Retina (tissue), 1 donor: Measurements from ENCODE around the gene ATG12.

Experiments used
- DNase-seq: peaks from one replicate; pipeline ENCODE4 v3.0.0-alpha.2; 2016

Gene ATG12

DNA sequence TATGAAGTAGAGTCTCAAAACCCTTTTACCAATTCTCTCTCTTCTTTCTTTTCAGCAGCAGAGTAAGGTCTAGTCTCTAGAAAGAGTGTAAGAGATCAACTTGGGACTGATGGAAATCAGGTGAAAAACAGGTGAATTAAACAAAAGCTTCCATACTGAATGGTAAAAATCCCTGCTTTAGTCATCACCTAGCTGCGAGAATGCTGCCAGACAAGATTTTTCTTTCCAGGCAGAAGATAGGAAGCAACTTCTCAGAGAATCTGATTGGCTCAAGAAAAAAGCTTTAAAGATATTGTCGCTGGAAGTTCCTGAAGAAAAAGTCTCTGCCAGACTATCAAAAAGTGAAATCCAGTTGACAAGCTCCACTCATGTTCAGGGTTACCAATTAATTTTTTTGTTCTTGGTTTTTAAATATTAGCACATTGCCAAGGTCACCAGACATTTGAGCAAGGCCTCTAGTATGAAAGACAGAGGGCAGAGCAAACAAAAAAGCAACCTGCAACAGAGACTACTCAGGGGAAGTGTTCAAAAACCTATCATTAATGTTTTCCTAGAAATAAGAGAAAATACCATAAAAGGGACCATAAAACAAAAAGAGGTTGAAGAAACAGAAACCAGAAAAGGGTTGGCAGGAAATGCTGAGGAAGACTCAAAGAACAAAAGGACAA, 34.2 kb downstream of the ATG12 start:
- DNase-seq = no peak

- DNase-seq = no peak
Measured at GRCh38 chr5:115801984-115802383, 39.4 kb downstream of the ATG12 start.

- DNase-seq = no peak
Measured at GRCh38 chr5:115801152-115801551, 40.2 kb downstream of the ATG12 start.

GRCh38 chr5:115800108-115800507, 41.3 kb downstream of the ATG12 start:
- DNase-seq = no peak

GRCh38 chr5:115798252-115798651, 43.1 kb downstream of the ATG12 start:
- no peak for DNase-seq

- DNase-seq = no peak
Measured at GRCh38 chr5:115796656-115797055, 44.7 kb downstream of the ATG12 start.

- no peak for DNase-seq
Measured at GRCh38 chr5:115795700-115796099, 45.7 kb downstream of the ATG12 start.

GRCh38 chr5:115788440-115788839, 52.9 kb downstream of the ATG12 start:
- DNase-seq = no peak

GRCh38 chr5:115787426-115787825, 53.9 kb downstream of the ATG12 start:
- no peak for DNase-seq

- DNase-seq = peak; percentile 19
Measured at GRCh38 chr5:115785381-115786065, 55.8 kb downstream of the ATG12 start.

DNA sequence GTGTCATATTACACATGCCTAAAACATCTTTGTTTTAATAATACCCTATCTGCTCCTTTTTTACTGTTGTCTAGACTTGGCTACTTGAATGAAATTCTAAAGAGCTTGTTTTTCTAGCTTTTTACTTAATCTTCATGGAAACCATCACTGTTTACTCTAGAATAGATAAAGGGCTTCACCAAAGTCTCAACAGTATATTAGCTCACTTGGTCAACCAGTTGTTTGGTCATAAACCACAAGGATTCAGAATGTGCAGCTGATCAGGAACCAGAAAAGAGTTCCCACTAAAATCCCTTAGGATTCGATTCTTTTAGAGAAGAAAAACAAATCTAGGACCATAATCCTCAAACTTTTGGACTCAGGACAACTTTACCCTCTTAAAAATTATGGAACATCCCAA, 62.9 kb downstream of the ATG12 start:
- DNase-seq = no peak
